OCI-LY7 (cell line): ENCODE measurements around the gene RPS6KA5.

Experiments
- CTCF ChIP-seq: fragments of 200-600 bp; sonication (generic); conservative IDR thresholded peaks from 2 replicates; pipeline ENCODE4 v1.5.1; 2014; ENCODE audit warnings: mild to moderate bottlenecking, antibody characterized with exemption, low read length, moderate library complexity, mixed read lengths
- EZH2phosphoT487 ChIP-seq: fragments of 200-600 bp; sonication (generic); IDR thresholded peaks from 2 replicates; pipeline ENCODE4 v1.6.1; 2018; ENCODE audit warnings: low read depth, borderline replicate concordance, mild to moderate bottlenecking, mixed run types, antibody characterized with exemption, low read length, moderate library complexity, mixed read lengths

- TF ChIP-seq EZH2phosphoT487: no peak
- no peak for TF ChIP-seq CTCF
These were observed 243.6 kb downstream of the RPS6KA5 start for GRCh38 chr14:90816681-90817436.
